K562 (cell line): ENCODE results near the gene BCL2A1. TPM values are rescaled to one million over a fixed set of nuclear protein-coding genes. Genes with fewer than 3 reads are reported as not detected.

Experiments
- ATAC-seq: fragments of 200-7000 bp; cut with Tn5 transposase; 3 replicates; pipeline ENCODE4 v1.9.1; 2020; ENCODE audit warnings: moderate library complexity
- BruUV-seq: library from RNA; stranded (reverse); fragments of 400-500 nt; replicated peaks from 2 replicates; lab custom pipeline; 2021; lab: Mats Ljungman, UMichigan
- CTCF ChIA-PET: fragments of 300-600 bp; formaldehyde crosslinking; extraction: SDS; loops from one replicate; lab custom pipeline; 2021; ENCODE audit warnings: low intra/inter-chr PET ratio; lab: Yijun Ruan, JAX
- POLR2A ChIA-PET: fragments of 300-600, 350-650 bp; sonication (Branson Sonifier 250); formaldehyde crosslinking; extraction: SDS; loops from one replicate; lab custom pipeline; 2021; ENCODE audit warnings: antibody characterized with exemption, inconsistent platforms; lab: Yijun Ruan, JAX
- DNase-seq, 4 experiments: peaks; one replicate each; pipeline versions ENCODE4 v3.0.0 to v3.0.0-alpha.2; 2011 to 2018; ENCODE audit warnings: low spot score in 3 of 4, mixed read lengths in 3 of 4; ENCODE audit errors: extremely low read depth in 1 of 4
- FAIRE-seq: peaks from 2 replicates; lab custom pipeline; 2011; peaks lifted over from hg19 to GRCh38; lab: Jason Lieb, UNC
- H2AFZ ChIP-seq: 2 replicates; pipeline ENCODE4 v1.6.0; 2011; ENCODE audit warnings: low read depth, low read length, control low read depth, inconsistent platforms
- H3K27ac ChIP-seq: fragments of 200-600 bp; 3 replicates; pipeline ENCODE4 v1.8.0; 2011; ENCODE audit warnings: low read depth, mild to moderate bottlenecking, control low read depth, inconsistent platforms, low read length, moderate library complexity, mixed read lengths; ENCODE audit errors: extremely low read depth
- H3K27me3 ChIP-seq, 2 experiments: fragments of 300-600 bp in 1 of 2; 2 replicates in 1 of 2; 3 replicates in 1 of 2; pipeline versions ENCODE4 v1.6.0 to v1.8.0; 2011; ENCODE audit warnings: inconsistent platforms in 2 of 2, low read length in 2 of 2, mild to moderate bottlenecking in 1 of 2, mixed read lengths in 1 of 2, moderate library complexity in 1 of 2; ENCODE audit not compliant: control insufficient read depth in 2 of 2, insufficient read depth in 2 of 2
- H3K36me3 ChIP-seq: fragments of 300-600 bp; 3 replicates; pipeline ENCODE4 v1.8.0; 2011; ENCODE audit warnings: mild to moderate bottlenecking, low read length, inconsistent platforms; ENCODE audit not compliant: control insufficient read depth, insufficient read depth
- H3K4me1 ChIP-seq, 2 experiments: fragments of 200-600 bp in 1 of 2; replicated peaks in 1 of 2; 2 replicates in 1 of 2; 3 replicates in 1 of 2; pipeline versions ENCODE4 v1.5.1 to v1.8.0; 2011; ENCODE audit warnings: inconsistent platforms in 2 of 2, low read length in 2 of 2, mild to moderate bottlenecking in 1 of 2, mixed read lengths in 1 of 2, moderate library complexity in 1 of 2; ENCODE audit not compliant: control insufficient read depth in 2 of 2, insufficient read depth in 2 of 2
- H3K4me2 ChIP-seq: 2 replicates; pipeline ENCODE4 v1.6.1; 2011; ENCODE audit warnings: low read length, control low read depth, inconsistent platforms, mixed read lengths; ENCODE audit not compliant: insufficient read depth
- H3K4me3 ChIP-seq: fragments of 200-600 bp; sonication (generic), shearing (Covaris generic); 2 replicates; pipeline ENCODE4 v1.5.1; 2016; ENCODE audit warnings: control low read depth, inconsistent platforms
- H3K79me2 ChIP-seq: fragments of 200-600 bp; 3 replicates; pipeline ENCODE4 v1.8.0; 2011; ENCODE audit warnings: low read length, inconsistent platforms; ENCODE audit not compliant: control insufficient read depth, insufficient read depth
- H3K9ac ChIP-seq, 2 experiments: 2 replicates each; pipeline versions ENCODE4 v1.6.0 to v1.6.1; 2011; ENCODE audit warnings: low read depth in 2 of 2, low read length in 2 of 2, control low read depth in 1 of 2, inconsistent platforms in 1 of 2, mild to moderate bottlenecking in 1 of 2, mixed read lengths in 1 of 2; ENCODE audit not compliant: insufficient read depth in 1 of 2
- H3K9me1 ChIP-seq: one replicate; pipeline ENCODE4 v1.6.0; 2011; ENCODE audit warnings: inconsistent platforms, mild to moderate bottlenecking, low read length, moderate library complexity; ENCODE audit not compliant: control insufficient read depth, insufficient read depth
- H3K9me3 ChIP-seq: replicated peaks from 2 replicates; pipeline ENCODE4 v1.5.1; 2011; ENCODE audit warnings: low read depth, low read length, inconsistent platforms; ENCODE audit not compliant: control insufficient read depth, insufficient read depth
- H4K20me1 ChIP-seq: replicated peaks from 2 replicates; pipeline ENCODE4 v1.6.1; 2011; ENCODE audit warnings: low read length, inconsistent platforms, mixed read lengths; ENCODE audit not compliant: control insufficient read depth, insufficient read depth
- HES1 ChIP-seq: fragments of 450-650 bp; IDR thresholded peaks from 2 replicates; pipeline ENCODE4 v1.6.1; 2016; ENCODE audit warnings: low read depth, mild to moderate bottlenecking, moderate library complexity
- MAFK ChIP-seq: IDR thresholded peaks from 2 replicates; pipeline ENCODE4 v1.6.1; 2011; ENCODE audit warnings: low read length, improper control_type of control experiment
- MAZ ChIP-seq, 2 experiments: fragments of 450-650 bp in 1 of 2; sonication (generic) in 1 of 2; formaldehyde crosslinking; IDR thresholded peaks in 1 of 2; conservative IDR thresholded peaks in 1 of 2; 2 replicates each; pipeline versions ENCODE4 v1.4.0 to v1.5.0; 2020; ENCODE audit warnings: mild to moderate bottlenecking in 1 of 2, missing genetic modification reagents in 1 of 2
- NFIX ChIP-seq: fragments of 250-450 bp; sonication (Bioruptor Pico); IDR thresholded peaks from 2 replicates; pipeline ENCODE4 v1.4.0; 2020; ENCODE audit warnings: low read depth, mild to moderate bottlenecking, moderate library complexity
- ZNF316 ChIP-seq: fragments of 450-650 bp; IDR thresholded peaks from 2 replicates; pipeline ENCODE4 v1.6.1; 2016
- ZNF561 ChIP-seq: fragments of 450-650 bp; formaldehyde crosslinking; conservative IDR thresholded peaks from 2 replicates; pipeline ENCODE4 v1.4.0; 2020; ENCODE audit warnings: mild to moderate bottlenecking, moderate library complexity
- WGBS: fragments of 100-300 bp; shearing (Covaris generic); methylation state at CpG from one replicate; pipeline ENCODE4 v1.1.6; 2016; ENCODE audit warnings: low coverage, mixed read lengths; ENCODE audit not compliant: insufficient coverage; ENCODE audit errors: missing lambda C conversion rate; 5-methylcytosine and 5-hydroxymethylcytosine counted together
- in situ Hi-C: fragments of 300-500 bp; cut with MboI; formaldehyde crosslinking; loops from 4 replicates; pipeline ENCODE4 v1.15.0; 2018; ENCODE audit warnings: inconsistent platforms, mixed read lengths
- intact Hi-C: fragments of 100-400 bp; cut with micrococcal nuclease; formaldehyde crosslinking; loops from 2 replicates; pipeline ENCODE4 v1.14.2; 2022
- polyA plus RNA-seq, 8 experiments: library from polyadenylated mRNA; depleted of rRNA in 4 of 8; stranded (reverse) in 5 of 8; unstranded in 3 of 8; fragments of >200 nt; fragmentation: Nextera tagmentation in 2 of 8; fragmentation: Illumina TruSeq in 1 of 8; extraction: Ambion mirVana in 2 of 8; extraction: Trizol in 1 of 8; gene quantifications; 2 replicates each; pipeline versions ENCODE4 v1.2.1 to v1.2.3, GENCODE V29; 2011 to 2014; ENCODE audit warnings: inconsistent platforms in 1 of 8, missing spikeins in 1 of 8
- total RNA-seq, 7 experiments: library from RNA; depleted of rRNA in 6 of 7; stranded (reverse); fragments of >200 nt in 6 of 7; fragmentation: Illumina TruSeq in 2 of 7; extraction: Trizol in 2 of 7; gene quantifications; 2 replicates each; pipeline versions ENCODE4 v1.2.1 to v1.2.3, GENCODE V29; 2011 to 2021; ENCODE audit warnings: low replicate concordance in 1 of 7

The BCL2A1 gene
- total and polyA plus RNA-seq, 9 of the 15 experiments (the other 6 are each of a cell fraction or from before 2014, with no cell fraction given): 0.11 to 1.2 (median 0.25) TPM; not detected in 4

- ChIA-PET CTCF (no interaction called here), POLR2A (interaction anchor here (0.6 to 0.7 kb wide), 3 partner anchors 197 to 772 kb away, joined by 3 read pairs; no protein-coding TSS in a partner anchor)
- ATAC-seq (no peak), FAIRE-seq (no peak), DNase-seq (no peak)
- BruUV-seq: no TSS peak
- H4K20me1 ChIP-seq: no peaks in the 10 kb centered on the region
- WGBS: 71% methylated on average over 3 of the region's 3 CpGs
- H3K27me3 ChIP-seq: no peaks in the 10 kb centered on the region
- H3K27ac ChIP-seq: no peak overlapping the region
- intact Hi-C loops (no loop called here), in situ Hi-C loops (no loop called here)
- H3K4me3 ChIP-seq: no peak overlapping the region
- no peaks in the 10 kb centered on the region for H3K9me3 ChIP-seq
- no peaks in the 10 kb centered on the region for H3K36me3 ChIP-seq
- no peak overlapping the region for H2AFZ ChIP-seq
- no peaks in the 10 kb centered on the region for H3K4me1 ChIP-seq
- no peak overlapping the region for H3K4me2 ChIP-seq
- no peak overlapping the region for H3K9ac ChIP-seq
- H3K79me2 ChIP-seq: no peaks in the 10 kb centered on the region
- H3K9me1 ChIP-seq: no peaks in the 10 kb centered on the region
- 0 out of 2 replicates have a peak, but pooled peaks have one; percentile 6 for TF ChIP-seq MAFK
- no peak for TF ChIP-seq NFIX (CRISPR knock-in tag)
- no peak for TF ChIP-seq MAZ (CRISPR knock-in tag; conservative IDR thresholded peaks at IDR 0.05 in 1 of 2, IDR thresholded peaks at IDR 0.05 in 1 of 2)
- TF ChIP-seq HES1: no peak
- TF ChIP-seq ZNF561 (CRISPR knock-in tag): no peak
- peak; percentile 57 for TF ChIP-seq ZNF316
Measured at GRCh38 chr15:80002267-80002666, 31.3 kb upstream of the BCL2A1 start.
